NCI-H82 treated with DMSO at 0.1 percent for 48 hours (cell line): ENCODE results near the gene NSUN4.
"Not testable (repeated sequence)": the region's sequence is repeated elsewhere in the genome, so short reads cannot be mapped to it uniquely, and the experiment has no call there.

Source experiments
- DNase-seq: peaks from one replicate; lab custom pipeline; 2025; ENCODE audit not compliant: unreplicated experiment; lab: John Stamatoyannopoulos, UW

NSUN4 gene

GRCh38 chr1:46364612-46365011 lies 24.0 kb downstream of the NSUN4 start:
- no peak for DNase-seq

- not testable (repeated sequence) for DNase-seq
Observed at GRCh38 chr1:46365796-46366195, 25.2 kb downstream of the NSUN4 start.

GRCh38 chr1:46367072-46367471 lies 26.5 kb downstream of the NSUN4 start:
- no peak for DNase-seq

- not testable (repeated sequence) for DNase-seq
Observed at GRCh38 chr1:46367701-46368100, 27.1 kb downstream of the NSUN4 start.

- DNase-seq: peak; percentile 50
Observed at GRCh38 chr1:46368791-46369190, 28.2 kb downstream of the NSUN4 start.

GRCh38 chr1:46369542-46370213 lies 29.1 kb downstream of the NSUN4 start:
- DNase-seq: no peak

GRCh38 chr1:46370214-46370633 lies 29.6 kb downstream of the NSUN4 start:
- DNase-seq: no peak

GRCh38 chr1:46372431-46372830 lies 31.8 kb downstream of the NSUN4 start:
- DNase-seq: no peak

- no peak for DNase-seq
Observed at GRCh38 chr1:46379996-46380395, 39.4 kb downstream of the NSUN4 start.

- DNase-seq: no peak
Observed at GRCh38 chr1:46380508-46380907, 39.9 kb downstream of the NSUN4 start.

GRCh38 chr1:46393510-46393909 lies 52.9 kb downstream of the NSUN4 start:
- DNase-seq: no peak

- no peak for DNase-seq
Observed at GRCh38 chr1:46394108-46394871, 53.7 kb downstream of the NSUN4 start, which contains the start of gene FAAH. Gene FAAH (plus strand): TSS chr1:46394317. CDS start chr1:46394349, 32 bp downstream.

- DNase-seq: no peak
Observed at GRCh38 chr1:46394872-46395465, 54.4 kb downstream of the NSUN4 start.

GRCh38 chr1:46396441-46397398 lies 56.1 kb downstream of the NSUN4 start:
- no peak for DNase-seq

- DNase-seq: no peak
Observed at GRCh38 chr1:46399307-46399706, 58.7 kb downstream of the NSUN4 start.

GRCh38 chr1:46400421-46400820 lies 59.8 kb downstream of the NSUN4 start:
- no peak for DNase-seq

GRCh38 chr1:46401154-46401913 lies 60.7 kb downstream of the NSUN4 start:
- no peak for DNase-seq

GRCh38 chr1:46401964-46402626 lies 61.5 kb downstream of the NSUN4 start:
- peak; percentile 24 for DNase-seq

- peak; percentile 78 for DNase-seq
Observed at GRCh38 chr1:46403916-46404315, 63.3 kb downstream of the NSUN4 start.
